B cell (primary cell): ENCODE measurements around the gene ARHGEF3. TPM values are rescaled to one million over a fixed set of nuclear protein-coding genes. Genes with fewer than 3 reads are reported as not detected.

ENCODE experiments used
- ATAC-seq: fragments of 200-7000 bp; cut with Tn5 transposase; one replicate; pipeline ENCODE4 v1.10.0; 2021; ENCODE audit warnings: low read depth, mild to moderate bottlenecking, moderate number of reproducible peaks, moderate library complexity
- CTCF ChIA-PET: fragments of 350-600 bp; sonication (Branson Sonifier 250); formaldehyde crosslinking; loops from one replicate; lab custom pipeline; 2021; ENCODE audit warnings: antibody characterized with exemption, inconsistent platforms; lab: Charles Lee
- POLR2A ChIA-PET: fragments of 350-600 bp; sonication (Branson Sonifier 250); formaldehyde crosslinking; loops from one replicate; lab custom pipeline; 2021; ENCODE audit warnings: antibody characterized with exemption; lab: Charles Lee
- DNase-seq: peaks from one replicate; pipeline ENCODE4 v3.0.0; 2013
- H2AFZ ChIP-seq: 2 replicates; pipeline ENCODE4 v1.6.1; 2012; ENCODE audit warnings: mild to moderate bottlenecking, low read depth, low read length; ENCODE audit not compliant: insufficient read depth, poor library complexity, severe bottlenecking
- H3K27ac ChIP-seq, 2 donors: 1 replicate in 1 of 2; 2 replicates in 1 of 2; pipeline ENCODE4 v1.5.1; 2012 to 2013; ENCODE audit warnings: low read length in 2 of 2, mild to moderate bottlenecking in 2 of 2, moderate library complexity in 1 of 2
- H3K27me3 ChIP-seq, 4 experiments: fragments of 200-600 bp in 1 of 4; sonication (generic) in 1 of 4; replicated peaks in 1 of 4; 1 replicate in 2 of 4; 2 replicates in 2 of 4; pipeline versions ENCODE4 v1.6.1 to v1.7.0; 2013 to 2016; ENCODE audit warnings: low read length in 3 of 4, mild to moderate bottlenecking in 2 of 4, mixed read lengths in 1 of 4, moderate library complexity in 1 of 4; ENCODE audit not compliant: insufficient read depth in 4 of 4, control insufficient read depth in 3 of 4; ENCODE audit errors: control extremely low read depth in 1 of 4
- H3K36me3 ChIP-seq, 2 experiments: replicated peaks in 1 of 2; 1 replicate in 1 of 2; 2 replicates in 1 of 2; pipeline versions ENCODE4 v1.6.1 to v1.7.1; 2013; ENCODE audit warnings: low read length in 1 of 2; ENCODE audit not compliant: insufficient read depth in 2 of 2, control insufficient read depth in 1 of 2; ENCODE audit errors: control extremely low read depth in 1 of 2, extremely low read depth in 1 of 2
- H3K4me1 ChIP-seq, 2 donors: fragments of 200-600 bp in 1 of 2; sonication (generic) in 1 of 2; 1 replicate in 1 of 2; 2 replicates in 1 of 2; pipeline versions ENCODE4 v1.5.1 to v1.6.1; 2013 to 2017; ENCODE audit warnings: low read length in 2 of 2; ENCODE audit not compliant: control insufficient read depth in 2 of 2, insufficient read depth in 2 of 2
- H3K4me2 ChIP-seq: replicated peaks from 2 replicates; pipeline ENCODE3; 2012; ENCODE audit warnings: mild to moderate bottlenecking, low read depth, low read length; ENCODE audit not compliant: poor library complexity, severe bottlenecking
- H3K4me3 ChIP-seq, 5 experiments: fragments of 200-600 bp in 1 of 5; sonication (generic) in 1 of 5; 1 replicate in 3 of 5; 2 replicates in 2 of 5; pipeline versions ENCODE4 v1.5.1 to v1.7.0; 2011 to 2016; ENCODE audit warnings: low read length in 4 of 5, mild to moderate bottlenecking in 4 of 5, low read depth in 2 of 5, control low read depth in 1 of 5, moderate library complexity in 1 of 5; ENCODE audit not compliant: insufficient read depth in 1 of 5; ENCODE audit errors: control extremely low read depth in 1 of 5, extremely low read depth in 1 of 5
- H3K79me2 ChIP-seq: fragments of 200-600 bp; sonication (generic); one replicate; pipeline ENCODE4 v1.6.0; 2016; ENCODE audit warnings: low read length; ENCODE audit not compliant: control insufficient read depth, insufficient read depth
- H3K9ac ChIP-seq: fragments of 200-600 bp; sonication (generic); 2 replicates; pipeline ENCODE4 v1.6.1; 2017; ENCODE audit warnings: mild to moderate bottlenecking, low read length, moderate library complexity
- H3K9me3 ChIP-seq, 3 donors: one replicate each; pipeline versions ENCODE4 v1.6.1 to v1.7.1; 2013; ENCODE audit warnings: low read length in 2 of 3; ENCODE audit not compliant: control insufficient read depth in 2 of 3, insufficient read depth in 1 of 3; ENCODE audit errors: control extremely low read depth in 1 of 3
- H4K20me1 ChIP-seq: 2 replicates; pipeline ENCODE4 v1.6.0; 2012; ENCODE audit warnings: mild to moderate bottlenecking, low read length; ENCODE audit not compliant: insufficient read depth, control insufficient read depth, poor library complexity, severe bottlenecking
- H3K27ac Mint-ChIP-seq: one replicate; pipeline ENCODE4 v1.8.0; 2021; ENCODE audit warnings: mixed read lengths
- H3K27me3 Mint-ChIP-seq: one replicate; pipeline ENCODE4 v1.8.0; 2021; ENCODE audit warnings: mixed read lengths
- H3K4me1 Mint-ChIP-seq: one replicate; pipeline ENCODE4 v1.8.0; 2021; ENCODE audit warnings: mixed read lengths
- H3K4me3 Mint-ChIP-seq: one replicate; pipeline ENCODE4 v1.8.0; 2021; ENCODE audit warnings: mixed read lengths
- H3K9me3 Mint-ChIP-seq: one replicate; pipeline ENCODE4 v1.8.0; 2022; ENCODE audit warnings: mixed read lengths; ENCODE audit not compliant: insufficient read depth
- CTCF ChIP-seq: fragments of 200-600 bp; IDR thresholded peaks from one replicate; pipeline ENCODE4 v1.8.0; 2022; ENCODE audit warnings: antibody characterized with exemption, mild to moderate bottlenecking
- EZH2 ChIP-seq: IDR thresholded peaks from 2 replicates; pipeline ENCODE4 v1.6.1; 2012; ENCODE audit warnings: borderline replicate concordance, low read depth, mild to moderate bottlenecking, moderate library complexity, low read length; ENCODE audit not compliant: insufficient read depth, poor library complexity, severe bottlenecking
- WGBS: methylation state at CpG from one replicate; pipeline ENCODE4 v1.1.5; 2013; ENCODE audit warnings: missing lambda C conversion rate; ENCODE audit not compliant: insufficient coverage; 5-methylcytosine and 5-hydroxymethylcytosine counted together
- intact Hi-C: fragments of 100-400 bp; cut with micrococcal nuclease; formaldehyde crosslinking; loops from one replicate; pipeline ENCODE4 v1.10.0; 2022
- polyA plus RNA-seq: library from polyadenylated mRNA; depleted of rRNA; stranded (reverse); fragments of >200 nt; gene quantifications from 2 replicates; pipeline ENCODE4 v1.2.3, GENCODE V29; 2012
- total RNA-seq, 2 donors: library from RNA; stranded (reverse); fragments of 120-200 nt in 1 of 2; gene quantifications; 1 replicate in 1 of 2; 2 replicates in 1 of 2; pipeline versions ENCODE4 v1.2.3 to v1.2.4, GENCODE V29; 2013 to 2022

ARHGEF3 gene
- total and polyA plus RNA-seq, 2 donors (not counting 1 experiment from before 2014, with no cell fraction given), result 30.8 to 33.5 TPM

- peak overlapping the region; percentile 15 for H3K27ac Mint-ChIP-seq
Measured at GRCh38 chr3:56795097-56795828, 6.5 kb downstream of the ARHGEF3 start.

More at GRCh38 chr3:56795097-56795828, 6.5 kb downstream of the ARHGEF3 start:
- 88% methylated on average over 3 of the region's 7 CpGs for WGBS
- Mint-ChIP-seq H3K27me3 (no peaks in the 10 kb centered on the region), H3K4me1 (peaks cover 55% of the 10 kb centered on the region), H3K9me3 (no peaks in the 10 kb centered on the region), H3K4me3 (no peak overlapping the region)
- H3K4me1 ChIP-seq, result peaks cover 35 to 37% of the 10 kb centered on the region in 2 donors
- no peak overlapping the region for H2AFZ ChIP-seq
- no peaks in the 10 kb centered on the region for H3K9me3 ChIP-seq
- H3K27me3 ChIP-seq, result no peaks in the 10 kb centered on the region
- no peak for TF ChIP-seq CTCF
- TF ChIP-seq EZH2, result no peak
- intact Hi-C loops, result loop anchor here (5.0 kb wide), 1 partner anchor 272 kb away; no protein-coding TSS in a partner anchor
- H3K4me2 ChIP-seq, result no peak overlapping the region
- H3K27ac ChIP-seq, result no peak overlapping the region
- no peak overlapping the region for H3K9ac ChIP-seq
- no peak for DNase-seq
- ChIA-PET CTCF (interaction anchor here (0.6 to 14.2 kb wide), 4 partner anchors 10 to 92 kb away, joined by 3 to 420 read pairs (median 4); no protein-coding TSS in a partner anchor), POLR2A (no interaction called here)
- H3K79me2 ChIP-seq, result peaks cover 80% of the 10 kb centered on the region
- no peak overlapping the region for H3K4me3 ChIP-seq
- H3K36me3 ChIP-seq, result no peaks in the 10 kb centered on the region
- no peak for ATAC-seq
- H4K20me1 ChIP-seq, result no peaks in the 10 kb centered on the region
